Thoracic aorta (tissue), 2 donors: ENCODE data around the gene CHPF2. TPM values are rescaled to one million over a fixed set of nuclear protein-coding genes. Genes with fewer than 3 reads are reported as not detected.

Experiments used
- ATAC-seq: fragments of 150-250 bp; one replicate; pipeline ENCODE4 v1.8.0; 2017; ENCODE audit warnings: low read depth; ENCODE audit not compliant: insufficient number of reproducible peaks, low FRiP score
- DNase-seq: peaks from one replicate; pipeline ENCODE4 v3.0.0-alpha.2; 2020; ENCODE audit warnings: low spot score
- H3K27ac ChIP-seq, 2 donors: fragments of 200-600 bp; sonication (generic); 1 replicate in 1 of 2; 2 replicates in 1 of 2; pipeline ENCODE4 v1.5.1; 2016; ENCODE audit warnings: mild to moderate bottlenecking in 2 of 2, moderate library complexity in 2 of 2
- H3K27me3 ChIP-seq: fragments of 200-600 bp; sonication (generic); replicated peaks from 2 replicates; pipeline ENCODE4 v1.6.0; 2016; ENCODE audit warnings: mild to moderate bottlenecking; ENCODE audit not compliant: insufficient read depth
- H3K36me3 ChIP-seq: fragments of 200-600 bp; sonication (generic); one replicate; pipeline ENCODE4 v1.5.1; 2016
- H3K4me1 ChIP-seq, 2 donors: fragments of 200-600 bp; sonication (generic); 1 replicate in 1 of 2; 2 replicates in 1 of 2; pipeline versions ENCODE4 v1.5.1 to v1.6.0; 2016; ENCODE audit warnings: low read depth in 2 of 2, mild to moderate bottlenecking in 1 of 2; ENCODE audit not compliant: control insufficient read depth in 1 of 2
- H3K4me3 ChIP-seq: fragments of 200-600 bp; sonication (generic); 2 replicates; pipeline ENCODE4 v1.5.1; 2016; ENCODE audit warnings: mild to moderate bottlenecking
- H3K9me3 ChIP-seq: fragments of 200-600 bp; sonication (generic); 2 replicates; pipeline ENCODE4 v1.5.1; 2016
- CTCF ChIP-seq: fragments of 200-600 bp; sonication (generic); IDR thresholded peaks from one replicate; pipeline ENCODE4 v1.5.1; 2019; ENCODE audit warnings: antibody characterized with exemption
- total RNA-seq, 2 donors: library from RNA; depleted of rRNA; stranded (reverse); fragments of >200 nt; gene quantifications; one replicate each; pipeline versions ENCODE4 v1.1.0 to v1.2.3, GENCODE V29; 2016

CHPF2 gene
- total RNA-seq, 2 donors from 2014 or later, result 78.9 to 85.3 TPM

GRCh38 chr7:151232917-151233701, 826 bp downstream of the CHPF2 start:
- Histone ChIP-seq H3K27me3 (no peaks in the 10 kb centered on the region), H3K9me3 (no peaks in the 10 kb centered on the region), H3K4me3 (peak overlapping the region; percentile 95), H3K27ac (peak overlapping the region; percentile 90 to 93), H3K36me3 (peaks cover 28% of the 10 kb centered on the region), H3K4me1 (peaks cover 10 to 29% of the 10 kb centered on the region in 2 donors)
- DNase-seq (peak; percentile 59), ATAC-seq (peak; percentile 29)
- TF ChIP-seq CTCF, result no peak

- Histone ChIP-seq H3K27ac (peak overlapping the region; percentile 90 to 93), H3K27me3 (no peaks in the 10 kb centered on the region), H3K9me3 (no peaks in the 10 kb centered on the region), H3K4me3 (peak overlapping the region; percentile 95), H3K36me3 (peaks cover 33% of the 10 kb centered on the region), H3K4me1 (peaks cover 10 to 26% of the 10 kb centered on the region in 2 donors)
- no peak for TF ChIP-seq CTCF
- DNase-seq (no peak), ATAC-seq (no peak)
Observed at GRCh38 chr7:151233804-151234203, 1.5 kb downstream of the CHPF2 start.

GRCh38 chr7:151235091-151235787, 3.0 kb downstream of the CHPF2 start:
- DNase-seq, result no peak
- peaks cover 10 to 26% of the 10 kb centered on the region in 2 donors for H3K4me1 ChIP-seq
- no peak overlapping the region for H3K27ac ChIP-seq
- H3K4me3 ChIP-seq, result no peak overlapping the region
- peaks cover 46% of the 10 kb centered on the region for H3K36me3 ChIP-seq
- no peak for ATAC-seq
- H3K9me3 ChIP-seq, result no peaks in the 10 kb centered on the region
- TF ChIP-seq CTCF, result no peak
- H3K27me3 ChIP-seq, result no peaks in the 10 kb centered on the region

GRCh38 chr7:151236406-151236805, 4.1 kb downstream of the CHPF2 start:
- DNase-seq (no peak), ATAC-seq (no peak)
- Histone ChIP-seq H3K27ac (no peak overlapping the region), H3K9me3 (no peaks in the 10 kb centered on the region), H3K27me3 (no peaks in the 10 kb centered on the region), H3K36me3 (peaks cover 46% of the 10 kb centered on the region), H3K4me1 (peaks cover 10 to 30% of the 10 kb centered on the region in 2 donors), H3K4me3 (no peak overlapping the region)
- no peak for TF ChIP-seq CTCF
